HepG2 (cell line): Measurements from ENCODE around the gene C20orf144. TPM values are rescaled to one million over a fixed set of nuclear protein-coding genes. Genes with fewer than 3 reads are reported as not detected.

ENCODE experiments used
- ATAC-seq: fragments of 200-7000 bp; cut with Tn5 transposase; 3 replicates; pipeline ENCODE4 v1.9.1; 2020; ENCODE audit warnings: mild to moderate bottlenecking, moderate library complexity
- BruUV-seq: library from RNA; stranded (reverse); fragments of 400-500 nt; replicated peaks from 2 replicates; lab custom pipeline; 2021; lab: Mats Ljungman, UMichigan
- CTCF ChIA-PET: fragments of 300-600 bp; formaldehyde crosslinking; extraction: SDS; loops from one replicate; lab custom pipeline; 2021; ENCODE audit warnings: low total read pairs, inconsistent platforms, low intra/inter-chr PET ratio; lab: Yijun Ruan, JAX
- POLR2A ChIA-PET: fragments of 350-600 bp; sonication (Branson Sonifier 250); formaldehyde crosslinking; loops from one replicate; lab custom pipeline; 2020; ENCODE audit warnings: antibody characterized with exemption, inconsistent platforms; lab: Yijun Ruan, JAX
- DNase-seq: peaks from one replicate; pipeline ENCODE4 v3.0.0-alpha.2; 2015; ENCODE audit warnings: low spot score
- FAIRE-seq: peaks from 3 replicates; lab custom pipeline; 2011; peaks lifted over from hg19 to GRCh38; lab: Jason Lieb, UNC
- H2AFZ ChIP-seq: one replicate; pipeline ENCODE4 v1.6.1; 2011; ENCODE audit warnings: low read length, inconsistent platforms
- H3K27ac ChIP-seq: fragments of 300-600 bp; 3 replicates; pipeline ENCODE4 v1.8.0; 2011; ENCODE audit warnings: mixed run types, mild to moderate bottlenecking, mixed read lengths, low read length, inconsistent platforms; ENCODE audit not compliant: insufficient read depth; ENCODE audit errors: extremely low read length
- H3K27me3 ChIP-seq, 2 experiments: fragments of 200-600 bp in 1 of 2; 2 replicates in 1 of 2; 3 replicates in 1 of 2; pipeline versions ENCODE4 v1.6.0 to v1.8.0; 2011; ENCODE audit warnings: low read length in 2 of 2, mild to moderate bottlenecking in 2 of 2, moderate library complexity in 2 of 2, inconsistent platforms in 1 of 2; ENCODE audit not compliant: insufficient read depth in 2 of 2, control insufficient read depth in 1 of 2
- H3K36me3 ChIP-seq, 2 experiments: fragments of 200-600 bp in 1 of 2; replicated peaks in 1 of 2; 2 replicates in 1 of 2; 3 replicates in 1 of 2; pipeline versions ENCODE4 v1.5.1 to v1.8.0; 2011; ENCODE audit warnings: low read length in 2 of 2, inconsistent platforms in 1 of 2; ENCODE audit not compliant: insufficient read depth in 2 of 2, control insufficient read depth in 1 of 2
- H3K4me1 ChIP-seq: 2 replicates; pipeline ENCODE4 v1.5.1; 2012; ENCODE audit warnings: low read length, inconsistent platforms; ENCODE audit not compliant: insufficient read depth
- H3K4me2 ChIP-seq: 2 replicates; pipeline ENCODE4 v1.6.0; 2011; ENCODE audit warnings: low read depth, low read length, inconsistent platforms
- H3K4me3 ChIP-seq, 3 experiments: fragments of 200-600 bp in 1 of 3; sonication (generic), shearing (Covaris generic) in 1 of 3; replicated peaks in 1 of 3; 2 replicates each; pipeline ENCODE4 v1.5.1; 2011 to 2016; ENCODE audit warnings: low read length in 3 of 3, inconsistent platforms in 2 of 3, low read depth in 2 of 3, mild to moderate bottlenecking in 2 of 3, control low read depth in 1 of 3, mixed read lengths in 1 of 3; ENCODE audit not compliant: insufficient read depth in 1 of 3
- H3K79me2 ChIP-seq: one replicate; pipeline ENCODE4 v1.6.1; 2011; ENCODE audit warnings: low read length, inconsistent platforms; ENCODE audit not compliant: insufficient read depth
- H3K9ac ChIP-seq: 2 replicates; pipeline ENCODE4 v1.6.0; 2011; ENCODE audit warnings: mild to moderate bottlenecking, low read depth, low read length, inconsistent platforms; ENCODE audit not compliant: insufficient read depth
- H3K9me3 ChIP-seq: 2 replicates; pipeline ENCODE4 v1.5.1; 2012; ENCODE audit warnings: mild to moderate bottlenecking, low read length
- H4K20me1 ChIP-seq: 2 replicates; pipeline ENCODE4 v1.6.0; 2011; ENCODE audit warnings: inconsistent platforms, mild to moderate bottlenecking, low read length, moderate library complexity; ENCODE audit not compliant: insufficient read depth
- AKAP8 ChIP-seq: sonication (generic); formaldehyde crosslinking; IDR thresholded peaks from 2 replicates; pipeline ENCODE4 v1.5.1; 2020; ENCODE audit warnings: mild to moderate bottlenecking, missing genetic modification reagents
- BORCS8-MEF2B ChIP-seq: sonication (generic); formaldehyde crosslinking; IDR thresholded peaks from 2 replicates; pipeline ENCODE4 v1.8.0; 2022; ENCODE audit warnings: mild to moderate bottlenecking, missing genetic modification reagents
- FOXO1 ChIP-seq: sonication (generic); formaldehyde crosslinking; IDR thresholded peaks from 2 replicates; pipeline ENCODE4 v1.4.0; 2020; ENCODE audit warnings: missing genetic modification reagents
- FOXO4 ChIP-seq: sonication (generic); formaldehyde crosslinking; conservative IDR thresholded peaks from 2 replicates; pipeline ENCODE4 v1.8.1; 2023; ENCODE audit warnings: missing genetic modification reagents
- HIVEP1 ChIP-seq: sonication (generic); formaldehyde crosslinking; IDR thresholded peaks from 2 replicates; pipeline ENCODE4 v1.4.0; 2020; ENCODE audit warnings: mild to moderate bottlenecking, missing genetic modification reagents
- POGZ ChIP-seq: sonication (generic); formaldehyde crosslinking; IDR thresholded peaks from 2 replicates; pipeline ENCODE4 v1.4.0; 2020; ENCODE audit warnings: mild to moderate bottlenecking, missing genetic modification reagents
- POLR2AphosphoS5 ChIP-seq: IDR thresholded peaks from 2 replicates; pipeline ENCODE4 v1.6.1; 2012; ENCODE audit warnings: low read depth, low read length
- POLR2G ChIP-seq: fragments of 200-400 bp; formaldehyde crosslinking; IDR thresholded peaks from 2 replicates; pipeline ENCODE4 v1.6.1; 2018; ENCODE audit warnings: mild to moderate bottlenecking, low read depth, low read length, moderate library complexity
- SYNCRIP ChIP-seq: fragments of 200-400 bp; formaldehyde crosslinking; IDR thresholded peaks from 2 replicates; pipeline ENCODE4 v1.6.1; 2018; ENCODE audit warnings: mild to moderate bottlenecking, low read depth, low read length; ENCODE audit not compliant: insufficient read depth
- ZBTB38 ChIP-seq: sonication (generic); formaldehyde crosslinking; IDR thresholded peaks from 2 replicates; pipeline ENCODE4 v1.5.1; 2020; ENCODE audit warnings: mild to moderate bottlenecking, missing genetic modification reagents
- ZC3H13 ChIP-seq: sonication (generic); formaldehyde crosslinking; IDR thresholded peaks from 2 replicates; pipeline ENCODE4 v1.8.1; 2023; ENCODE audit warnings: mild to moderate bottlenecking, missing genetic modification reagents, moderate library complexity
- ZNF33B ChIP-seq: sonication (generic); formaldehyde crosslinking; IDR thresholded peaks from 2 replicates; pipeline ENCODE4 v1.5.1; 2020; ENCODE audit warnings: mild to moderate bottlenecking, missing genetic modification reagents
- ZNF547 ChIP-seq: sonication (generic); formaldehyde crosslinking; IDR thresholded peaks from 2 replicates; pipeline ENCODE4 v1.5.1; 2020; ENCODE audit warnings: mild to moderate bottlenecking, missing genetic modification reagents
- ZNF746 ChIP-seq: sonication (generic); formaldehyde crosslinking; IDR thresholded peaks from 2 replicates; pipeline ENCODE4 v1.8.0; 2022; ENCODE audit warnings: mild to moderate bottlenecking, missing genetic modification reagents
- ZNF784 ChIP-seq: sonication (generic); formaldehyde crosslinking; IDR thresholded peaks from 2 replicates; pipeline ENCODE4 v1.5.1; 2020; ENCODE audit warnings: missing genetic modification reagents, mild to moderate bottlenecking, borderline replicate concordance
- WGBS: methylation state at CpG from one replicate; pipeline ENCODE4 v1.1.6; 2017; ENCODE audit warnings: low lambda C conversion rate; 5-methylcytosine and 5-hydroxymethylcytosine counted together
- in situ Hi-C: cut with HindIII; loops from 2 replicates; pipeline ENCODE4 v1.10.0; 2017; ENCODE audit warnings: low pct_unique_long_range_greater_than_20kb; ENCODE audit not compliant: extremely low pct_ligation_motif_present
- intact Hi-C: fragments of 100-400 bp; cut with micrococcal nuclease; formaldehyde crosslinking; loops from one replicate; pipeline ENCODE4 v1.10.0; 2022; ENCODE audit not compliant: unreplicated experiment
- polyA plus RNA-seq, 8 experiments: library from polyadenylated mRNA; depleted of rRNA in 3 of 8; stranded (reverse) in 7 of 8; unstranded in 1 of 8; fragments of >200 nt; fragmentation: Illumina TruSeq in 4 of 8; extraction: Trizol in 4 of 8; gene quantifications; 2 replicates each; pipeline versions ENCODE4 v1.2.1 to v1.2.3, GENCODE V29; 2011 to 2016; ENCODE audit warnings: low read depth in 4 of 8, missing spikeins in 1 of 8, mixed read lengths in 1 of 8; ENCODE audit not compliant: insufficient read depth in 1 of 8
- total RNA-seq, 5 experiments: library from RNA; depleted of rRNA; stranded (reverse); fragments of >200 nt; fragmentation: Illumina TruSeq; extraction: Trizol; gene quantifications; 2 replicates each; pipeline ENCODE4 v1.2.3, GENCODE V29; 2016; ENCODE audit warnings: low read depth in 1 of 5

The C20orf144 gene
- total and polyA plus RNA-seq, 2 of the 13 experiments (the other 11 are each of a cell fraction or from before 2014, with no cell fraction given) = 0.09 to 0.16 TPM

DNA sequence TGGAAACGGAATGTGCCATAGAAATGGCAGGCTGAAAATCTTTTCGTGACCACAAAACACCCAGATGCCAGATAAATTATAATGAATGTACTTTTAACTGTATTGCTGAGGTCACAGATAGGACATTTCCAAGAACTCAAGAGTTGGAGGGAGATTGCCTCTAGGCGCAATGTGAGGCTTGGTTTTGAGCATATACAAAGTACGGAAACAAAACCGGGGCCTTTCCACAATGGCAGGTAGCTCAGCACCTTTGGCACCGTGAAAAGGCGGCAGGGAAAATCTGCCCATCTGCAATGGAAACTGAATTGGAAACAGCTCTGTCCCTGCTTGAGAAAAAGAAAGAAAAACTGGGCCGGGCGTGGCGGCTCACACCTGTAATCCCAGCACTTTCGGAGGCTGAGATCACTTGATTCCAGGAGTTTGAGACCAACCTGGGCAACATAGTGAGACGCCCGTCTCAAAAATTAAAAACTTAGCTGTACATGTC, 10.5 kb upstream of the C20orf144 start:
- ATAC-seq (no peak), FAIRE-seq (no peak), DNase-seq (no peak)
- in situ Hi-C loops = loop anchor here (5.0 kb wide), 1 partner anchor 189 kb away; no protein-coding TSS in a partner anchor
- H3K27ac ChIP-seq = no peak overlapping the region
- TF ChIP-seq ZBTB38 (CRISPR knock-in tag) (no peak), ZNF547 (CRISPR knock-in tag) (0 out of 2 replicates have a peak, but pooled peaks have one; percentile 56), ZNF33B (CRISPR knock-in tag) (0 out of 2 replicates have a peak, but pooled peaks have one; percentile 39), ZNF784 (CRISPR knock-in tag) (0 out of 2 replicates have a peak, but pooled peaks have one; percentile 30), AKAP8 (CRISPR knock-in tag) (peak; percentile 6; the same call in 1 of the 2 replicates), ZNF746 (CRISPR knock-in tag) (0 out of 2 replicates have a peak, but pooled peaks have one; percentile 34), ZC3H13 (CRISPR knock-in tag) (peak; percentile 46; the same call in 1 of the 2 replicates), POGZ (no peak), FOXO1 (no peak), HIVEP1 (CRISPR knock-in tag) (no peak), BORCS8-MEF2B (CRISPR knock-in tag) (0 out of 2 replicates have a peak, but pooled peaks have one; percentile 5), POLR2AphosphoS5 (peak; percentile 8; the same call in 1 of the 2 replicates), SYNCRIP (no peak), POLR2G (peak; percentile 17; the same call in 1 of the 2 replicates), FOXO4 (0 out of 2 replicates have a peak, but pooled peaks have one; percentile 86)
- H3K36me3 ChIP-seq = peaks cover 0 to 3% of the 10 kb centered on the region in 2 experiments; a peak in 1 of 5 replicates
- CTCF ChIA-PET = interaction anchor here (1.7 to 4.7 kb wide), 2 partner anchors 135 to 193 kb away, joined by 4 to 53 read pairs; no protein-coding TSS in a partner anchor
- no peak overlapping the region for H3K9ac ChIP-seq
- no TSS peak for BruUV-seq
- no peaks in the 10 kb centered on the region for H3K79me2 ChIP-seq
- H2AFZ ChIP-seq = no peak overlapping the region
- 69% methylated on average over 13 of the region's 13 CpGs for WGBS
- no peaks in the 10 kb centered on the region; the same call in 1 of the 2 replicates for H4K20me1 ChIP-seq
- H3K4me1 ChIP-seq = peaks cover 37% of the 10 kb centered on the region
- intact Hi-C loops = loop anchor here (2.0 to 5.0 kb wide), 2 partner anchors 134 to 195 kb away; no protein-coding TSS in a partner anchor
- POLR2A ChIA-PET = interaction anchor here (0.8 to 2.2 kb wide), 2 partner anchors 12 to 207 kb away, joined by 3 to 8 read pairs; partner anchors contain the start of gene SNTA1
- H3K9me3 ChIP-seq = no peaks in the 10 kb centered on the region
- H3K4me3 ChIP-seq = no peak overlapping the region
- no peaks in the 10 kb centered on the region for H3K27me3 ChIP-seq
- no peak overlapping the region for H3K4me2 ChIP-seq
